Measurements from ENCODE around the gene CADPS2. TPM values are rescaled to one million over a fixed set of nuclear protein-coding genes. Genes with fewer than 3 reads are reported as not detected.

CADPS2 gene
- total RNA-seq, 1 experiment from 2014 or later: 16.4 TPM

DNA sequence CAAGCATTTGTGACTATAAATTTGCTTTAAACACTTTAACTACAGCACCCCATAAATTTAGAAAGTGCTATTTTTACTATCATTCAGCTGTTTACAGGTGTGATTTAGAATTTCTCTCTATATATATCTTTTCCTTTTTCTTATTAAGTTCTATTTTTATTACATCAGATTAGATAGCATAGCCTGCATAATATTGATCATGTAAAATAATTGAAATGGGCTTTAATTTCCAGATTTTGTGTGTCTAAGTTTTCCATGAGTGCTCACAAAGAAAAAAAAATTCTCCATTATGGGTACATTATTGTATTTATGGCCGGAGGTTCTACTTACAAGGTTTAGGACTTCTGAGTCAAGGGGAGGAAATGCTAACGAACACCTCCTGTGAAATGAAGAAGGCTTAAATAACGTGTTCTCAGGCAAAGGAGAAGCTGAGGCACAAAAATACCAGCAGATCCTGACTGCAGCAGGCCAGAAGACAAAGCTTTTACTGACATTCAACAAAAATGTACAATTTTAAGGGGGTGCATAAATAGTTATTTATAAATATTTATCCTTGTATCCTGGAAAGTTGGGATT is 301.5 kb downstream of the CADPS2 start:
- Mint-ChIP-seq H3K4me1 (ENCODE audit: low read depth, unreplicated experiment) (no peaks in the 10 kb centered on the region), H3K4me3 (ENCODE audit: low read depth, unreplicated experiment) (no peak overlapping the region), H3K27ac (ENCODE audit: unreplicated experiment) (no peak overlapping the region), H3K9me3 (ENCODE audit: low read depth, unreplicated experiment) (no peaks in the 10 kb centered on the region), H3K36me3 (ENCODE audit: insufficient read depth, unreplicated experiment) (no peaks in the 10 kb centered on the region), H3K27me3 (ENCODE audit: unreplicated experiment) (no peaks in the 10 kb centered on the region)
- intact Hi-C loops (cut with micrococcal nuclease; ENCODE audit: unreplicated experiment): no loop called here
- no peak for DNase-seq
- no TSS peak for BruUV-seq (replicated peaks)
- CTCF ChIA-PET: no interaction called here
- TF ChIP-seq, protein P1, sequence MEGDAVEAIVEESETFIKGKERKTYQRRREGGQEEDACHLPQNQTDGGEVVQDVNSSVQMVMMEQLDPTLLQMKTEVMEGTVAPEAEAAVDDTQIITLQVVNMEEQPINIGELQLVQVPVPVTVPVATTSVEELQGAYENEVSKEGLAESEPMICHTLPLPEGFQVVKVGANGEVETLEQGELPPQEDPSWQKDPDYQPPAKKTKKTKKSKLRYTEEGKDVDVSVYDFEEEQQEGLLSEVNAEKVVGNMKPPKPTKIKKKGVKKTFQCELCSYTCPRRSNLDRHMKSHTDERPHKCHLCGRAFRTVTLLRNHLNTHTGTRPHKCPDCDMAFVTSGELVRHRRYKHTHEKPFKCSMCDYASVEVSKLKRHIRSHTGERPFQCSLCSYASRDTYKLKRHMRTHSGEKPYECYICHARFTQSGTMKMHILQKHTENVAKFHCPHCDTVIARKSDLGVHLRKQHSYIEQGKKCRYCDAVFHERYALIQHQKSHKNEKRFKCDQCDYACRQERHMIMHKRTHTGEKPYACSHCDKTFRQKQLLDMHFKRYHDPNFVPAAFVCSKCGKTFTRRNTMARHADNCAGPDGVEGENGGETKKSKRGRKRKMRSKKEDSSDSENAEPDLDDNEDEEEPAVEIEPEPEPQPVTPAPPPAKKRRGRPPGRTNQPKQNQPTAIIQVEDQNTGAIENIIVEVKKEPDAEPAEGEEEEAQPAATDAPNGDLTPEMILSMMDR (IDR thresholded peaks at IDR 0.05; ENCODE audit: unreplicated experiment): no peak

DNA sequence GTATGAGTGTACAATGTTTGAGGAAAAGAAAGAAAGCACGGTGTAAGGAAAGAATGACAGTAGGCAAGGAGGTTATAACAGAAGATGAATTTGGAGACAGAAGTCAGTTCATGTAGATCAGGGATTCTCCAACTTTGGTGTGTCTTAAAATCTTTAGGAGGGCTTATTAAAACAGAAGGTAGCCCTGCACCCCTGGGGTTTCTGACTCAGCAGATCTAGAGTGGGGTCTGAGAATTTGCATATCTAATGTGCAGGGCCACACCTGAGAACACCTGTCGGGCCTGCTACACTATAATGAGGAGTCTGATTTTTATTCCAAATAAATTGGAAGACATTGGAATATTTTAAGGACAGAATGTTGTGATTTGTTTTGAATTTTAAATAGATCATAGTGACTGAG is 307.9 kb downstream of the CADPS2 start:
- Mint-ChIP-seq H3K4me1 (ENCODE audit: low read depth, unreplicated experiment) (no peaks in the 10 kb centered on the region), H3K4me3 (ENCODE audit: low read depth, unreplicated experiment) (no peak overlapping the region), H3K9me3 (ENCODE audit: low read depth, unreplicated experiment) (no peaks in the 10 kb centered on the region), H3K27ac (ENCODE audit: unreplicated experiment) (no peak overlapping the region), H3K36me3 (ENCODE audit: insufficient read depth, unreplicated experiment) (no peaks in the 10 kb centered on the region), H3K27me3 (ENCODE audit: unreplicated experiment) (no peaks in the 10 kb centered on the region)
- intact Hi-C loops (cut with micrococcal nuclease; ENCODE audit: unreplicated experiment): no loop called here
- BruUV-seq (replicated peaks): no TSS peak
- DNase-seq: no peak
- CTCF ChIA-PET: no interaction called here
- TF ChIP-seq, protein P1 (IDR thresholded peaks at IDR 0.05; ENCODE audit: unreplicated experiment): no peak

DNA sequence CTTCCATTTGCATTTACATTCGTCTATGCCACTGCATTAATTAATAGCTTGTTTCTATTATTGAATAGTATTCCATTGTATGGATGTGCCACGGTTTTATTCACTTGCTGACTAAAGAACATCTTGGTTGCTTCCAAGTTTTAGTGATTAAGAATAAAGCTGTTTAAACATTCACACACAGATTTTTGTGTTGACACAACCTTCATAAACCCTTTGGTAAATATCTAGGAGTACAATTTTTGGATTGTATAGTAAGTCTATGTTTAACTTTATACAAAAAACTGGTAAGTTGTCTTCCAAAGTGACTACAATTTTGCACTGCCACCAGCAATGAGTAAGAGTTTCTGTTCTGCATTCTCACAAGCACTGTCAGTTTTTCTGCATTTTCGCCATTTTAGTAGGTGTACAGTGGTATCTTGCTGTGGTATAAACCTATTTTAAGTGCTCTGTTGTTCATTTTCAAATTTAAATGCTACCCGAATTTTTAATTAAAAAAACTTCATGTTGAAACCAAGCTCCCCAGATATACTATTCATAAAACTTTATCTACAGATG is 308.7 kb downstream of the CADPS2 start:
- H3K27me3 Mint-ChIP-seq (ENCODE audit: unreplicated experiment): no peaks in the 10 kb centered on the region
- intact Hi-C loops (cut with micrococcal nuclease; ENCODE audit: unreplicated experiment): no loop called here
- H3K27ac Mint-ChIP-seq (ENCODE audit: unreplicated experiment): no peak overlapping the region
- DNase-seq: no peak
- TF ChIP-seq, protein P1 (IDR thresholded peaks at IDR 0.05; ENCODE audit: unreplicated experiment): no peak
- no peak overlapping the region for H3K4me3 Mint-ChIP-seq (ENCODE audit: low read depth, unreplicated experiment)
- no TSS peak for BruUV-seq (replicated peaks)
- H3K4me1 Mint-ChIP-seq (ENCODE audit: low read depth, unreplicated experiment): no peaks in the 10 kb centered on the region
- H3K9me3 Mint-ChIP-seq (ENCODE audit: low read depth, unreplicated experiment): no peaks in the 10 kb centered on the region
- H3K36me3 Mint-ChIP-seq (ENCODE audit: insufficient read depth, unreplicated experiment): no peaks in the 10 kb centered on the region
- CTCF ChIA-PET: no interaction called here

DNA sequence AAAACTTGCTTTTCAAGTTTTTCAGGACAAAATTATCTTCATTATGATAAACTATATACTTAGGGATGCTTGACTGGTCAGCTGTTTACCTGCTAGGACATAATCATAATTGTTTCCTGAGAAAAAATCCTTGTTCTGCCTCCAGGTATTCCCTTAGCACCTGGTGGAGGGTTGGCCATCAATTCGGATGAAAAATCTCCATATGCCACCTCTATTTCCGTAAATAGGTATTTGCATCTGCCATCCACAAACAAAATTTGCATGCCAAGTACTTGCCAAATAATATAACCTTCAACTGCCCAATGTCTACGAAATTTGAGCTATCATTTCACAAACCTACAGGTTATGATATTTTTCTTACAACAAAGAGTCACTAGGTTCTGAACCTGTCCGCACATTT is 313.6 kb downstream of the CADPS2 start:
- DNase-seq: no peak
- CTCF ChIA-PET: no interaction called here
- no TSS peak for BruUV-seq (replicated peaks)
- no peaks in the 10 kb centered on the region for H3K9me3 Mint-ChIP-seq (ENCODE audit: low read depth, unreplicated experiment)
- H3K27me3 Mint-ChIP-seq (ENCODE audit: unreplicated experiment): no peaks in the 10 kb centered on the region
- H3K4me3 Mint-ChIP-seq (ENCODE audit: low read depth, unreplicated experiment): no peak overlapping the region
- TF ChIP-seq, protein P1 (IDR thresholded peaks at IDR 0.05; ENCODE audit: unreplicated experiment): no peak
- intact Hi-C loops (cut with micrococcal nuclease; ENCODE audit: unreplicated experiment): no loop called here
- no peak overlapping the region for H3K27ac Mint-ChIP-seq (ENCODE audit: unreplicated experiment)
- H3K36me3 Mint-ChIP-seq (ENCODE audit: insufficient read depth, unreplicated experiment): no peaks in the 10 kb centered on the region
- H3K4me1 Mint-ChIP-seq (ENCODE audit: low read depth, unreplicated experiment): no peaks in the 10 kb centered on the region

Measured in Calu3 (cell line).